Bronchial epithelial cell (primary cell): ENCODE results near the gene ZFYVE27. TPM values are rescaled to one million over a fixed set of nuclear protein-coding genes. Genes with fewer than 3 reads are reported as not detected.

Experiments
- DNase-seq: peaks from one replicate; pipeline ENCODE4 v3.0.0-alpha.2; 2010; ENCODE audit warnings: low read depth
- FAIRE-seq: peaks from 2 replicates; lab custom pipeline; 2011; peaks lifted over from hg19 to GRCh38; lab: Jason Lieb, UNC
- H3K27me3 ChIP-seq: 2 replicates; pipeline ENCODE4 v1.5.1; 2011; ENCODE audit warnings: low read length; ENCODE audit not compliant: control insufficient read depth, insufficient read depth
- H3K36me3 ChIP-seq: 2 replicates; pipeline ENCODE4 v1.5.1; 2011; ENCODE audit warnings: low read length; ENCODE audit not compliant: control insufficient read depth, insufficient read depth
- H3K4me3 ChIP-seq: 2 replicates; pipeline ENCODE4 v1.5.1; 2011; ENCODE audit warnings: mild to moderate bottlenecking, low read depth, low read length, control low read depth
- CTCF ChIP-seq: IDR thresholded peaks from 2 replicates; pipeline ENCODE4 v1.5.1; 2011; ENCODE audit warnings: mild to moderate bottlenecking, moderate library complexity, low read length, control low read depth, inconsistent platforms; ENCODE audit not compliant: insufficient read depth, severe bottlenecking
- total RNA-seq: library from RNA; depleted of rRNA; stranded (reverse); fragments of >200 nt; gene quantifications from 2 replicates; pipeline ENCODE4 v1.2.1, GENCODE V29; 2014

ZFYVE27 gene
- total RNA-seq, 1 donor from 2014 or later: 15.3 TPM

DNA sequence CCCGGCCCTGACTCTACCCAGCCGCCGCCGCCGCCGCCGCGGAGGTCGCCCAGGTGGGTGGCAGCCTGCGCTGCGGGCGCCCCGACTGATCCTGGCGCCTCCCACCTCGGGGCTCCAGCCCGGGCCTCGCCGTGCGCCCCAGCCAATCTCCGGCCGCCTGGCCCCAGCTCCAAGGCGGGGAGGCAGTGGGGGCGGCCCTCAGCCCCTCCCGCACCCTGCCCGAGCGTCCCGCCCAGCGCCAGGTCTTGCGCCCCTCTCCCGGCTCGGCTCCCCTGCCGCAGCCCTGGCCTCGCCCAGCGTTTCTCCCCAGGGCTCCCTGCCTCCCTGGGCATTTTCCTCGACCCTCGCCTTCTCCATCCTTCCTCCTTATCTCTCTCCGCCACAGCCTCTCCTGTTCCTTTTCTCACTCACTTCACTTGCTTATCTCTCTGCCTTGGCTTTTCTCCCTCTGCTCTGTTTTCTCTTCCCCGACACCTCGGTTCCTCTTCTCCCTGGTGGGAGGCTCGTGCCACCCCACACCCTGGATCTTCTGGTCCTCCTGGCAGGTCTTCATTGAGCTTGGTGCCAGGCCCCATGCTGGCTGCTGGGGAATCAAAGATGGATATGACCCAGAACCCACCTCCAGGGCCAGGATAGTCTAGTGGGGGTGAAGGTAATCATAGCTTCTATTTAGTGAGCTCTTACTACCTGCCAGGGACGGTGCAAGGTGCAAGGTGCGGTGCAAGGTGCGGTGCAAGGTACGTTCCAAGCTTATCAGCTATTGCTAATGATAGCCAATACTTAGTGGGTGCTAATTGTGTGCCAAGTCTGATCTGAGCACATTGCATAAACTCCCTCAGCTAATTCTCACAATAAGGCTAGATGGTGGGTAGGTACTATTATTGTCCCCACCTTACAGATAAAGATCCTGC is 35.2 kb downstream of the ZFYVE27 start, which contains the start of gene SFRP5:
Gene SFRP5, minus strand, starts transcription at position 87 of the 911 bp plus-strand sequence. CDS start 166 bp downstream, outside the sequence.
- peaks cover 25% of the 10 kb centered on the region for H3K27me3 ChIP-seq
- no peaks in the 10 kb centered on the region for H3K36me3 ChIP-seq
- DNase-seq (no peak), FAIRE-seq (no peak)
- H3K4me3 ChIP-seq: no peak within 1 kb of the TSS
- no peak for TF ChIP-seq CTCF

DNA sequence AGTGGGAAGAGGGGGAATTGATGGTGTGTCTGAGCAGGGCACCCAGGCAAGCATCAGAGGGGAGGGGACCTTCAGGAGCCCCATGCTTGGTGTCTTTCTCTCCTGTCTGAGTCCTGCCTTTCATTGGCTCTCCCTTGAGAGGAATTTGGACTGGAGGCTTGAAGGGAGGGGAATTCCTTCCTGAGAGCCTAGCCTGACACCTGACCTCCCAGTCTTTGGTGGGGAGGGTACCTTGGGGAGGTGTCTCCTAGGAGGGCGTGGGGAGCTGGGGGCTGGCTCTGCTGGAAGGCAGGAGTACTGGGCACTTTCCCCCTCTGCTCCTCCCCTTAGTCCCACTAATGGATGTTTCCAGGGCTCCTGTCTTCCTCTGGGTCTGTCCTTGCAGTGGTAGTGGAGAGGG is 36.2 kb downstream of the ZFYVE27 start:
- no peak overlapping the region for H3K4me3 ChIP-seq
- DNase-seq (no peak), FAIRE-seq (no peak)
- no peak for TF ChIP-seq CTCF
- H3K27me3 ChIP-seq: peaks cover 26% of the 10 kb centered on the region
- no peaks in the 10 kb centered on the region for H3K36me3 ChIP-seq

GRCh38 chr10:97774811-97775294 is 37.9 kb downstream of the ZFYVE27 start:
- FAIRE-seq (no peak), DNase-seq (peak; percentile 14)
- Histone ChIP-seq H3K36me3 (no peaks in the 10 kb centered on the region), H3K27me3 (peaks cover 25% of the 10 kb centered on the region), H3K4me3 (no peak overlapping the region)
- no peak for TF ChIP-seq CTCF

DNA sequence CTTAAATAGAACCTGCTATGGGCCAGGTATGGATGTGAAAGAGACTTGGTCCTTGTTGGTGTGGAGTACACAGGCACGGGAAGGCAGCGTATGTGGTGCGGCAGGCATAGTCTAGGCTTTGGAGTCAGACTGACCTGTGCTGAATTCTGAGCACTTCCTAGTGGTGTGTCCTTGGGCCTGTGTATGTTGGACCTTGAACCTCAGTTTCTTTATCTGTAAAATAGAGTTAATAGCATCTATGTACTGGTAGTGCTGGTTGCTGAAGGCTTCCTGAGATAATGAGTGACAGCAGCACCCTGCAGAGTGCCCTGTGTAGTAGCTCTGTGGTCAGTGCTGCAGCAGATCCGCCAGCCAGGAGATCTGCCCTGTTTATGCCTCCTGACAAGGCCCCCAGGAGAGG is 40.2 kb downstream of the ZFYVE27 start:
- no peak for TF ChIP-seq CTCF
- FAIRE-seq: no peak

GRCh38 chr10:97778452-97779302 is 41.7 kb downstream of the ZFYVE27 start:
- TF ChIP-seq CTCF: no peak

More for the DNA sequence above, 40.2 kb downstream of the ZFYVE27 start:
- H3K27me3 ChIP-seq: peaks cover 18% of the 10 kb centered on the region
- DNase-seq: no peak
- no peaks in the 10 kb centered on the region for H3K36me3 ChIP-seq
- no peak overlapping the region for H3K4me3 ChIP-seq

More at GRCh38 chr10:97778452-97779302, 41.7 kb downstream of the ZFYVE27 start:
- Histone ChIP-seq H3K4me3 (no peak overlapping the region), H3K27me3 (peaks cover 9% of the 10 kb centered on the region), H3K36me3 (no peaks in the 10 kb centered on the region)
- FAIRE-seq: no peak
- no peak for DNase-seq
